Panc1 (cell line): ENCODE results near the gene SERPINA4.

ENCODE experiments used
- CTCF ChIP-seq: fragments of 450-650 bp; IDR thresholded peaks from 2 replicates; pipeline ENCODE4 v1.5.1; 2017; ENCODE audit warnings: mild to moderate bottlenecking
- POLR2AphosphoS5 ChIP-seq: IDR thresholded peaks from 2 replicates; pipeline ENCODE4 v1.6.1; 2012; ENCODE audit warnings: mild to moderate bottlenecking, low read depth, low read length, moderate library complexity
- SIN3A ChIP-seq: IDR thresholded peaks from 2 replicates; pipeline ENCODE4 v1.6.1; 2012; ENCODE audit warnings: low read depth, mild to moderate bottlenecking, low read length, moderate library complexity, borderline replicate concordance; ENCODE audit not compliant: insufficient read depth
- TCF7L2 ChIP-seq: IDR thresholded peaks from 2 replicates; pipeline ENCODE4 v1.6.1; 2011; ENCODE audit warnings: mild to moderate bottlenecking, low read depth, low read length, inconsistent platforms

GRCh38 chr14:94562022-94562421, 780 bp downstream of the SERPINA4 start:
- TF ChIP-seq CTCF: no peak
- TF ChIP-seq POLR2AphosphoS5: no peak
- TF ChIP-seq TCF7L2: no peak
- no peak for TF ChIP-seq SIN3A
